HEK293 (cell line): ENCODE data around the gene DYNC1LI1.

Experiments used
- CTCF ChIA-PET: fragments of 350-600 bp; formaldehyde crosslinking; extraction: SDS; loops from one replicate; lab custom pipeline; 2021; ENCODE audit warnings: antibody characterized with exemption; lab: Yijun Ruan, JAX
- POLR2A ChIA-PET: fragments of 300-600 bp; formaldehyde crosslinking; extraction: SDS; loops from one replicate; lab custom pipeline; 2020; ENCODE audit warnings: antibody characterized with exemption, inconsistent platforms; lab: Yijun Ruan, JAX
- H3K27ac ChIP-seq: fragments of 200-500 bp; sonication (Bioruptor generic); 2 replicates; pipeline ENCODE4 v1.5.1; 2014; ENCODE audit warnings: low read depth, low read length, control low read depth, inconsistent platforms; ENCODE audit errors: extremely low read depth
- H3K36me3 ChIP-seq, 2 experiments: fragments of 200-500 bp in 1 of 2; sonication (Bioruptor generic) in 1 of 2; 1 replicate in 1 of 2; 2 replicates in 1 of 2; pipeline ENCODE4 v1.5.1; 2014 to 2017; ENCODE audit warnings: inconsistent platforms in 2 of 2, low read length in 2 of 2; ENCODE audit not compliant: control insufficient read depth in 2 of 2, insufficient read depth in 1 of 2
- H3K4me1 ChIP-seq: fragments of 200-500 bp; sonication (Bioruptor generic); 2 replicates; pipeline ENCODE4 v1.5.1; 2014; ENCODE audit warnings: mild to moderate bottlenecking, low read length, inconsistent platforms; ENCODE audit not compliant: control insufficient read depth, insufficient read depth
- H3K4me3 ChIP-seq: 2 replicates; pipeline ENCODE4 v1.5.1; 2011; ENCODE audit warnings: low read depth, mild to moderate bottlenecking, control low read depth, low read length, moderate library complexity
- H3K9me3 ChIP-seq: fragments of 200-500 bp; sonication (Bioruptor generic); 2 replicates; pipeline ENCODE4 v1.5.1; 2014; ENCODE audit warnings: low read depth, low read length, inconsistent platforms; ENCODE audit not compliant: control insufficient read depth, insufficient read depth
- BCL6B ChIP-seq: fragments of 450-650 bp; formaldehyde crosslinking; IDR thresholded peaks from 2 replicates; pipeline ENCODE4 v1.5.1; 2017; ENCODE audit warnings: missing biosample characterization, missing genetic modification characterization
- KLF9 ChIP-seq: fragments of 450-650 bp; formaldehyde crosslinking; IDR thresholded peaks from 2 replicates; pipeline ENCODE4 v1.5.1; 2016; ENCODE audit warnings: missing biosample characterization, missing genetic modification characterization, low read depth
- SCRT1 ChIP-seq: fragments of 450-650 bp; formaldehyde crosslinking; IDR thresholded peaks from 2 replicates; pipeline ENCODE4 v1.5.1; 2016; ENCODE audit warnings: missing biosample characterization, missing genetic modification characterization, borderline replicate concordance
- ZBTB11 ChIP-seq: fragments of 450-650 bp; formaldehyde crosslinking; conservative IDR thresholded peaks from 2 replicates; pipeline ENCODE4 v1.5.1; 2016; ENCODE audit warnings: low read depth, missing biosample characterization, missing genetic modification characterization
- ZBTB26 ChIP-seq: fragments of 450-650 bp; formaldehyde crosslinking; optimal IDR thresholded peaks from 2 replicates; pipeline ENCODE3; 2016; ENCODE audit warnings: missing biosample characterization, mild to moderate bottlenecking, missing genetic modification characterization
- ZFHX2 ChIP-seq: fragments of 450-650 bp; formaldehyde crosslinking; conservative IDR thresholded peaks from 2 replicates; pipeline ENCODE4 v1.5.1; 2016; ENCODE audit warnings: missing biosample characterization, missing genetic modification characterization
- ZNF10 ChIP-seq: fragments of 450-650 bp; formaldehyde crosslinking; IDR thresholded peaks from 2 replicates; pipeline ENCODE4 v1.5.1; 2017; ENCODE audit warnings: missing biosample characterization, missing genetic modification characterization
- ZNF114 ChIP-seq: fragments of 450-650 bp; formaldehyde crosslinking; IDR thresholded peaks from 2 replicates; pipeline ENCODE4 v1.5.0; 2017; ENCODE audit warnings: missing biosample characterization, missing genetic modification characterization
- ZNF132 ChIP-seq: fragments of 450-650 bp; formaldehyde crosslinking; IDR thresholded peaks from 2 replicates; pipeline ENCODE4 v1.5.1; 2017; ENCODE audit warnings: missing biosample characterization, missing genetic modification characterization, borderline replicate concordance
- ZNF146 ChIP-seq: fragments of 450-650 bp; formaldehyde crosslinking; IDR thresholded peaks from 2 replicates; pipeline ENCODE4 v1.5.1; 2016; ENCODE audit warnings: missing biosample characterization, missing genetic modification characterization
- ZNF302 ChIP-seq: fragments of 450-650 bp; formaldehyde crosslinking; IDR thresholded peaks from 2 replicates; pipeline ENCODE4 v1.5.1; 2016; ENCODE audit warnings: missing biosample characterization, missing genetic modification characterization, low read depth
- ZNF473 ChIP-seq: fragments of 450-650 bp; formaldehyde crosslinking; IDR thresholded peaks from 2 replicates; pipeline ENCODE4 v1.5.1; 2017; ENCODE audit warnings: missing biosample characterization, missing genetic modification characterization
- ZNF521 ChIP-seq: fragments of 450-650 bp; formaldehyde crosslinking; IDR thresholded peaks from 2 replicates; pipeline ENCODE4 v1.5.1; 2017; ENCODE audit warnings: missing biosample characterization, mild to moderate bottlenecking, missing genetic modification characterization
- ZNF664 ChIP-seq: fragments of 450-650 bp; formaldehyde crosslinking; IDR thresholded peaks from 2 replicates; pipeline ENCODE4 v1.5.1; 2016; ENCODE audit warnings: missing biosample characterization, missing genetic modification characterization
- ZNF677 ChIP-seq: fragments of 450-650 bp; IDR thresholded peaks from 2 replicates; pipeline ENCODE4 v1.5.0; 2018; ENCODE audit warnings: missing biosample characterization, mild to moderate bottlenecking, missing genetic modification characterization, moderate library complexity
- ZNF707 ChIP-seq: fragments of 450-650 bp; formaldehyde crosslinking; IDR thresholded peaks from 2 replicates; pipeline ENCODE4 v1.5.1; 2016; ENCODE audit warnings: missing biosample characterization, missing genetic modification characterization
- ZNF776 ChIP-seq: fragments of 450-650 bp; formaldehyde crosslinking; IDR thresholded peaks from 2 replicates; pipeline ENCODE4 v1.5.0; 2017; ENCODE audit warnings: missing biosample characterization, missing genetic modification characterization, borderline replicate concordance
- TF ChIP-seq, protein P1 (sequence below): fragments of 450-650 bp; formaldehyde crosslinking; IDR thresholded peaks from 2 replicates; pipeline ENCODE4 v1.5.1; 2016; ENCODE audit warnings: missing biosample characterization, missing genetic modification characterization
- TF ChIP-seq, protein P2 (sequence below): fragments of 450-650 bp; formaldehyde crosslinking; IDR thresholded peaks from 2 replicates; pipeline ENCODE4 v1.5.1; 2016; ENCODE audit warnings: missing biosample characterization, missing genetic modification characterization

DYNC1LI1 gene

DNA sequence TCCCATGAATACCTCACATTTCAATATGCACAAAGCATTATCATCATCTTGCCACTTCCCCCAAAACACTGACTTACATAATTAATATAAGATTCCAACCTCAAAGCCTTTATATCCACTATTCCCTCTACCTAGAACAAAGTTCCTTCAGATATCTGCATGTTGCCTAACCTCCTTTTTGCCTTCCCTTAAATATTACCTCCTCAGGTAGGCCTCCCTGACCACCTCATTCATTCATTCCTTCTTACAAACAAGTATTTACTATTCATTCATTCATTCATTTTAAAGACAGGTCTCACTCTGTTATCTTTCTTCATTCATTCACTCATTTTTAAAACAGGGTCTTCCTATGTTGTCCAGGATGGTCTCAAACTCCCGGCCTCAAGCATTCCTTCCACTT lies 18.6 kb downstream of the DYNC1LI1 start (continued):
- TF ChIP-seq ZNF677 (no peak), ZNF707 (tag by site-specific recombination) (no peak), KLF9 (no peak), SCRT1 (tag by site-specific recombination) (no peak)

DNA sequence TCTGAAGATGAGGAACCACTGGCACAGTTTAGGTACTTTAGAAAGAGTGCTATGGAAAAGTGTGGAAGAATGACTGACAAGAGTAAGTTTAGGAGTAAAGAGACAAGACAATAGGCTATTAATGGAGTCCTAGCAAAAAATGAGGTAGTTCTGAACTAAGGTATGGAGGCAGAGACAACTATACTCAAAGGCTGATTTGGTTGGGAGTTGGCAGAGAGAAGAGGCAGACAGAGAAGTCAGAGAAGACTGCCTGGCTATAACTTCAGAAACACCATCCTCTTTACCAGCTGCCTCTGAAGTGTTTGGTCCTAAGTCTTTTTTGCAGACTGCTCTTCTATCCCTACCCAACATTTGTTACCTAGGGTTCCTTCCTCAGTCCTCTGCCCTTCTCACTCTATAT lies 19.2 kb downstream of the DYNC1LI1 start:
- no peaks in the 10 kb centered on the region for H3K4me1 ChIP-seq
- ChIA-PET POLR2A (no interaction called here), CTCF (interaction anchor here (0.7 kb wide), 1 partner anchor 343 kb away, joined by 3 read pairs; no protein-coding TSS in a partner anchor)
- no peaks in the 10 kb centered on the region for H3K9me3 ChIP-seq
- no peak overlapping the region for H3K4me3 ChIP-seq
- TF ChIP-seq, protein P1, sequence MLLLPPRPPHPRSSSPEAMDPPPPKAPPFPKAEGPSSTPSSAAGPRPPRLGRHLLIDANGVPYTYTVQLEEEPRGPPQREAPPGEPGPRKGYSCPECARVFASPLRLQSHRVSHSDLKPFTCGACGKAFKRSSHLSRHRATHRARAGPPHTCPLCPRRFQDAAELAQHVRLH, result no peak
- TF ChIP-seq ZNF521 (tag by site-specific recombination) (no peak), ZNF114 (tag by site-specific recombination) (no peak), ZNF302 (tag by site-specific recombination) (no peak), ZNF10 (tag by site-specific recombination) (no peak), ZNF132 (tag by site-specific recombination) (no peak), ZFHX2 (tag by site-specific recombination) (no peak), ZNF146 (tag by site-specific recombination) (no peak), ZBTB26 (tag by site-specific recombination) (no peak)
- H3K27ac ChIP-seq, result no peak overlapping the region
- H3K36me3 ChIP-seq, result no peaks in the 10 kb centered on the region

DNA sequence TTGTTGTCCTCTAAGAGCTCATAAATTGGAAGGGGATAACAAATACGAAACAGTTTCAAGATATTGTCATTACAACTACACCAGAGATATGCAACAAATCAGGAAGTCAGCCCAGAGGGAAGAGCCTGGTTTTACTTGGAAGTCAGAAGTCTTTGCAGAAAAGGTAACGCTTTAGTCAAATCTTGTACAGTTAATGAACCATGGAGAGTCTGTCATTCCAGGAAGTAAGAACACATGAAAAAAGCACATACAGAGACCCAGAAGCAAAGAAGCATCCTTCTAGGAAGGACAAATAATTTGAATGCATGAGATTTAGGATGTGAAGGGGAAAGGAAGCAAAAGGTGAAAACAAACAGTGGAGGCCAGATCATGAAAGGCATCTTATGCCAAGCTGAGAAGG lies 19.6 kb downstream of the DYNC1LI1 start:
- POLR2A ChIA-PET, result no interaction called here
- Histone ChIP-seq H3K27ac (no peak overlapping the region), H3K9me3 (no peaks in the 10 kb centered on the region), H3K4me3 (no peak overlapping the region)
- TF ChIP-seq BCL6B (0 out of 2 replicates have a peak, but pooled peaks have one; percentile 9), ZNF664 (no peak)
- TF ChIP-seq, all 188 proteins: peak for 1
- Histone ChIP-seq H3K4me1 (no peaks in the 10 kb centered on the region), H3K36me3 (no peaks in the 10 kb centered on the region)
- CTCF ChIA-PET, result interaction anchor here (0.7 kb wide), 2 partner anchors 329 to 343 kb away, joined by 3 read pairs; no protein-coding TSS in a partner anchor

GRCh38 chr3:32545305-32545704 lies 25.4 kb downstream of the DYNC1LI1 start:
- POLR2A ChIA-PET, result no interaction called here
- TF ChIP-seq ZBTB11 (tag by site-specific recombination) (no peak), ZNF776 (tag by site-specific recombination) (no peak), ZNF473 (tag by site-specific recombination) (no peak)
- TF ChIP-seq, protein P2, sequence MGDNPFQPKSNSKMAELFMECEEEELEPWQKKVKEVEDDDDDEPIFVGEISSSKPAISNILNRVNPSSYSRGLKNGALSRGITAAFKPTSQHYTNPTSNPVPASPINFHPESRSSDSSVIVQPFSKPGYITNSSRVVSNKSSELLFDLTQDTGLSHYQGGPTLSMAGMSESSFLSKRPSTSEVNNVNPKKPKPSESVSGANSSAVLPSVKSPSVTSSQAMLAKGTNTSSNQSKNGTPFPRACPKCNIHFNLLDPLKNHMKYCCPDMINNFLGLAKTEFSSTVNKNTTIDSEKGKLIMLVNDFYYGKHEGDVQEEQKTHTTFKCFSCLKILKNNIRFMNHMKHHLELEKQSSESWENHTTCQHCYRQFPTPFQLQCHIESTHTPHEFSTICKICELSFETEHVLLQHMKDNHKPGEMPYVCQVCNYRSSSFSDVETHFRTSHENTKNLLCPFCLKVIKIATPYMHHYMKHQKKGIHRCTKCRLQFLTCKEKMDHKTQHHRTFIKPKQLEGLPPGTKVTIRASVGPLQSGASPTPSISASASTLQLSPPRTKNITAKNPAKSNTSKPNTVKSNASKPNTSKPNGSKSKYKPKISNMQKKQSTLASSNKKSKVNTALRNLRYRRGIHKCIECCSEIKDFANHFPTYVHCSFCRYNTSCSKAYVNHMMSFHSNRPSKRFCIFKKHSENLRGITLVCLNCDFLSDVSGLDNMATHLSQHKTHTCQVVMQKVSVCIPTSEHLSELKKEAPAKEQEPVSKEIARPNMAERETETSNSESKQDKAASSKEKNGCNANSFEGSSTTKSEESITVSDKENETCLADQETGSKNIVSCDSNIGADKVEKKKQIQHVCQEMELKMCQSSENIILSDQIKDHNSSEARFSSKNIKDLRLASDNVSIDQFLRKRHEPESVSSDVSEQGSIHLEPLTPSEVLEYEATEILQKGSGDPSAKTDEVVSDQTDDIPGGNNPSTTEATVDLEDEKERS, result no peak

More at GRCh38 chr3:32545305-32545704, 25.4 kb downstream of the DYNC1LI1 start:
- H3K4me1 ChIP-seq, result no peaks in the 10 kb centered on the region
- no peaks in the 10 kb centered on the region for H3K9me3 ChIP-seq
- CTCF ChIA-PET, result interaction anchor here (0.7 kb wide), 1 partner anchor 29 kb away, joined by 3 read pairs; no protein-coding TSS in a partner anchor
- H3K27ac ChIP-seq, result no peak overlapping the region
- no peak overlapping the region for H3K4me3 ChIP-seq
- peaks cover 0 to 8% of the 10 kb centered on the region in 2 experiments; a peak in 2 of 3 replicates for H3K36me3 ChIP-seq
